HEK293T (cell line): ENCODE measurements around the gene DST.

Experiments used
- CTCF ChIA-PET: fragments of 350-600 bp; formaldehyde crosslinking; extraction: SDS; loops from one replicate; lab custom pipeline; 2021; ENCODE audit warnings: antibody characterized with exemption, inconsistent platforms; lab: Yijun Ruan, JAX
- POLR2A ChIA-PET: fragments of 350-600 bp; formaldehyde crosslinking; extraction: SDS; loops from one replicate; lab custom pipeline; 2020; ENCODE audit warnings: antibody characterized with exemption, inconsistent platforms; lab: Yijun Ruan, JAX
- DNase-seq: peaks from one replicate; pipeline ENCODE4 v3.0.0; 2012; ENCODE audit warnings: mixed read lengths; ENCODE audit errors: extremely low spot score
- ARNT ChIP-seq: fragments of 450-650 bp; IDR thresholded peaks from 2 replicates; pipeline ENCODE4 v1.6.1; 2017; ENCODE audit warnings: mild to moderate bottlenecking
- BHLHE40 ChIP-seq: fragments of 450-650 bp; IDR thresholded peaks from 2 replicates; pipeline ENCODE4 v1.6.1; 2016; ENCODE audit warnings: mild to moderate bottlenecking, moderate library complexity, borderline replicate concordance
- CTBP1 ChIP-seq: fragments of 450-650 bp; IDR thresholded peaks from 2 replicates; pipeline ENCODE4 v1.6.1; 2016; ENCODE audit warnings: borderline replicate concordance
- ELF4 ChIP-seq: fragments of 450-650 bp; IDR thresholded peaks from 2 replicates; pipeline ENCODE4 v1.6.1; 2017; ENCODE audit warnings: antibody characterized with exemption
- FOXA1 ChIP-seq: fragments of 450-650 bp; IDR thresholded peaks from 2 replicates; pipeline ENCODE4 v1.6.1; 2016; ENCODE audit warnings: mild to moderate bottlenecking
- FOXK2 ChIP-seq: fragments of 450-650 bp; IDR thresholded peaks from 2 replicates; pipeline ENCODE4 v1.6.1; 2016; ENCODE audit warnings: mild to moderate bottlenecking
- FOXM1 ChIP-seq: fragments of 450-650 bp; IDR thresholded peaks from 2 replicates; pipeline ENCODE4 v1.6.1; 2017; ENCODE audit warnings: mild to moderate bottlenecking, borderline replicate concordance
- HDGF ChIP-seq: fragments of 450-650 bp; IDR thresholded peaks from 2 replicates; pipeline ENCODE4 v1.6.1; 2017; ENCODE audit warnings: antibody characterized with exemption, borderline replicate concordance
- L3MBTL2 ChIP-seq: fragments of 450-650 bp; conservative IDR thresholded peaks from 2 replicates; pipeline ENCODE4 v1.6.1; 2016; ENCODE audit warnings: mild to moderate bottlenecking
- LEF1 ChIP-seq: fragments of 450-650 bp; IDR thresholded peaks from 2 replicates; pipeline ENCODE4 v1.6.1; 2017; ENCODE audit warnings: mild to moderate bottlenecking, borderline replicate concordance
- NFRKB ChIP-seq: fragments of 450-650 bp; IDR thresholded peaks from 2 replicates; pipeline ENCODE4 v1.6.1; 2016; ENCODE audit warnings: mild to moderate bottlenecking, moderate library complexity
- SP1 ChIP-seq: fragments of 450-650 bp; IDR thresholded peaks from 2 replicates; pipeline ENCODE4 v1.6.1; 2017
- SUZ12 ChIP-seq: fragments of 450-650 bp; IDR thresholded peaks from 2 replicates; pipeline ENCODE4 v1.6.1; 2016; ENCODE audit warnings: mild to moderate bottlenecking
- TARDBP ChIP-seq: fragments of 450-650 bp; IDR thresholded peaks from 2 replicates; pipeline ENCODE4 v1.6.1; 2016
- ZNF384 ChIP-seq: fragments of 450-650 bp; IDR thresholded peaks from 2 replicates; pipeline ENCODE4 v1.6.1; 2016
- TF ChIP-seq, protein P1 (sequence below): fragments of 450-650 bp; IDR thresholded peaks from 2 replicates; pipeline ENCODE4 v1.6.1; 2016

Gene DST

DNA sequence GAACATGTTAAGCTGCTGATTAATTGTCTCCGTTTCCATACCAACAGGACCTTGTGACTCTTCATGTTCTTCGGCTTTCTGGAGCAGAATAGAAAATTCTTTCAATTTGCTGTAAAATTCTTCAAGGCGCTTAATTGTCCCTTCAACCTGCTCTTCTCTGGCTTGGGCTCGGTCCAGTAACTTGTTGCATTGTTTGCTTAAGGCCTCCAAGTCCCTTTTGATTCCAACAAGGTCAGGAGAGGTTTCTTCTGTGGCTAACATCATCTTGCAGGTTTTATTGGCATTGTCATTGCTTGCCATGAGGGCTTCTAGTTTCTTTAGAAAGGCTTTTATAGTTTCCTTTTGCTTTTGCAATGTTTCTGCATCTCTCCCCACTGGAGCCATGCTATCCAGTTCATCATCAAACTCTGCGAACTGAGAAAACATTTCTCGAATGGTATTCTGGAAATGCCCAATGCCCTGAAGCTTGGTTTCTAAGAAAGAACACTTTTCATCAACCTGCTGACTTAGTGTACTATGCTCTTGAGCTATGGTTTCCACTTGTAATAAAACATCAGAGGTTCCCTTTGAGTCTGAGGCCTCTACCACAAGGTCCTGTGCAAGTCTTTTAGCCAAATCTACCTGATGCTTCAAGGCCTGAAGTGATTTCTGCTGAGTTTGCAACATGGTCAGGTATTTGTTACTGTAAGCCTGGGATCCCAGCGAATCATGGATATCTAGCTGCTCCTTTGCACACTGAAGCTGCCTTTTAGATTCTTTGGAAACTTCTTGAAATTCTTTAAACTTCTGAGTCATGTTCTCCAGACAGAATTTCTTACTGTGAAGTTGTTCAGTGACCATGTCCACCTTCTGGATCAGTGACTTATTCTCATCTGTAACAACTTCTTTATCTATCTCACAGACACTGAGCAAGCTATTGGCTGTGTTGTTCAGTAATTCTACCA, 90.2 kb downstream of the DST start:
- CTCF ChIA-PET = interaction anchor here (0.6 to 2.7 kb wide), 2 partner anchors 167 to 182 kb away, joined by 3 to 5 read pairs; no protein-coding TSS in a partner anchor
- DNase-seq = no peak
- POLR2A ChIA-PET = interaction anchor here (0.6 to 1.1 kb wide), 3 partner anchors 10 to 11 kb away, joined by 3 to 4 read pairs (median 3); no protein-coding TSS in a partner anchor
- TF ChIP-seq SUZ12 (no peak), BHLHE40 (no peak), ELF4 (no peak), SP1 (no peak), TARDBP (no peak), NFRKB (no peak), FOXA1 (no peak), L3MBTL2 (no peak), FOXK2 (no peak), LEF1 (no peak), HDGF (no peak), ZNF384 (no peak), CTBP1 (no peak), FOXM1 (no peak), ARNT (no peak)
- TF ChIP-seq, protein P1, sequence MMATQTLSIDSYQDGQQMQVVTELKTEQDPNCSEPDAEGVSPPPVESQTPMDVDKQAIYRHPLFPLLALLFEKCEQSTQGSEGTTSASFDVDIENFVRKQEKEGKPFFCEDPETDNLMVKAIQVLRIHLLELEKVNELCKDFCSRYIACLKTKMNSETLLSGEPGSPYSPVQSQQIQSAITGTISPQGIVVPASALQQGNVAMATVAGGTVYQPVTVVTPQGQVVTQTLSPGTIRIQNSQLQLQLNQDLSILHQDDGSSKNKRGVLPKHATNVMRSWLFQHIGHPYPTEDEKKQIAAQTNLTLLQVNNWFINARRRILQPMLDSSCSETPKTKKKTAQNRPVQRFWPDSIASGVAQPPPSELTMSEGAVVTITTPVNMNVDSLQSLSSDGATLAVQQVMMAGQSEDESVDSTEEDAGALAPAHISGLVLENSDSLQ = no peak

DNA sequence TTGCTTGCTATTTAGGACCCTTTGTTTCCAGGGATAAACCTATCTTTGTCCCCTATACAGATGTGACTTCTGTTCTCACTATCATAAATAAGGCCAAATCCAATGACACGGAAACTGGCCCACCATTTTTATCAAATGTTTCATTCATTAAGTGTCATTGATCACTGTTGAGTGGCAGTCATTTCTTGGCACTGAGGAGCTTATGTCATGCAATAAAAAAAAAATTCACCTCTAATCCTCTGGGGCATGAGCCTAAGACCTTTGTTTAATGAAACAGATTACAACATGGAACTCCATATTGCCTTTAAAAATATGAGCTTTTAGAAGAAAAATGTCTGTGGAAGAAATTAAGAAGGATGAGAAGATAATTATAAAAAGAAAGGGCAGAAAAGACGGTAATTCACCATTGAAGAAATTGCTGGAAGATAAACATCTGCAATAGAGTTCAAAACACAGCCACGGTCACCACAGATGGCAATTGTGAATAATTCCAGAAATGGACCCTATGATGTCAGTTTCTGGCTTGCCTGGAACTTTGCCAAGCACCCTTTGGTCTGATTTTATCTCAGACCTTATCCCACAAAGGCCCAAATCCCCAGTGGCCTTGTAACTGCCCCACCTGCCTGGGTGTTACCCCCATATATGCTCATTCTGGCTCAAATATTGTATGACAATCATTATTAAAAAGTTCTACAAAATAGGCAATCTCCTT, 91.1 kb downstream of the DST start:
- POLR2A ChIA-PET = interaction anchor here (0.6 to 1.1 kb wide), 2 partner anchors 9 to 10 kb away, joined by 3 to 4 read pairs; no protein-coding TSS in a partner anchor
- TF ChIP-seq, protein P1 = peak; percentile 85
- TF ChIP-seq TARDBP (no peak), CTBP1 (no peak)
- DNase-seq = no peak
- CTCF ChIA-PET = interaction anchor here (0.6 to 2.7 kb wide), 3 partner anchors 20 to 181 kb away, joined by 3 to 5 read pairs (median 3); no protein-coding TSS in a partner anchor

DNA sequence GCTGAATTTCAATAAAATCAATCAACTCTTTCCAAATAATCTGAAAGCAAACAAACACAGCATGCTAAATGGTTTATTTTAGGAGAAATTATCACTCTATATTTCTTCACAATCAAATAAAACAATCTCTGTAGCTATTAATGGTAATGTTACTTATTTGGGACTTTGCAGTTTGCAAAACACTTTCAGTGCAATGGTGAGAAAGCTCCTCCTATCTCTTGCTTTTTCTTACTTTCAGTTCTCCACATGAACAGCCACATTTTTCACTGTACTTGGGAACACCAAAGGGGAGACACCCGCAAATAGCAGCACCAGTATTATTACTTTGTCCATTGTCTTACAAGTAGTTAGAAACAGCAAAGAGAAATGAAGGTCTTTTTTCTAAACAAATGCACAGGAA, 92.4 kb downstream of the DST start:
- CTCF ChIA-PET = interaction anchor here (2.7 kb wide), 1 partner anchor 180 kb away, joined by 5 read pairs; no protein-coding TSS in a partner anchor
- POLR2A ChIA-PET = no interaction called here
- no peak for DNase-seq

DNA sequence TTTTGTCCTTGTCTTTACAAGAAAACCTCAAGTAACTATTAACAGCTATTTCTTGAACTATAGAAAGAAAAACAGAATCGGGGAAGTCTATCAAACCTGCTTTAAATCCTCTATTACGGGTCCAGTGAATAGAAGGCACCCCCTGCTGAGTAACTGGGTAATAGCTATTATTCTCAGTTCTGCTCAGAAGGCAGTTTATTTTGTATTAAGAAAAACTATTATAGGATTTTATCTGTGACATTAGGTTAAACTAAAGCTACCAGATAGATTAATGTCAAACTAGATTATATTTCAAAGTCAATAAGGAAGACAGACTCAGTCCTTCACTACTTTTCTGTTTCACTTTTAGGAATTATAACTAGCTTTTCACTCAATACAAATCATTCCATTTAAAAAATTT, 93.7 kb downstream of the DST start:
- ChIA-PET POLR2A (interaction anchor here (1.5 kb wide), 1 partner anchor 12 kb away, joined by 3 read pairs; no protein-coding TSS in a partner anchor), CTCF (interaction anchor here (0.5 to 1.5 kb wide), 5 partner anchors 21 to 179 kb away, joined by 3 to 7 read pairs (median 3); no protein-coding TSS in a partner anchor)
- no peak for DNase-seq
- no peak for TF ChIP-seq NFRKB

More for the DNA sequence above, 92.4 kb downstream of the DST start:
- TF ChIP-seq FOXA1 (no peak), FOXM1 (no peak), L3MBTL2 (no peak), LEF1 (no peak), SUZ12 (no peak), BHLHE40 (no peak), NFRKB (no peak), CTBP1 (no peak), TARDBP (no peak), ELF4 (no peak), SP1 (no peak), ZNF384 (no peak), FOXK2 (no peak), HDGF (no peak)
- TF ChIP-seq, protein P1 = no peak; the same call in 1 of the 2 replicates

DNA sequence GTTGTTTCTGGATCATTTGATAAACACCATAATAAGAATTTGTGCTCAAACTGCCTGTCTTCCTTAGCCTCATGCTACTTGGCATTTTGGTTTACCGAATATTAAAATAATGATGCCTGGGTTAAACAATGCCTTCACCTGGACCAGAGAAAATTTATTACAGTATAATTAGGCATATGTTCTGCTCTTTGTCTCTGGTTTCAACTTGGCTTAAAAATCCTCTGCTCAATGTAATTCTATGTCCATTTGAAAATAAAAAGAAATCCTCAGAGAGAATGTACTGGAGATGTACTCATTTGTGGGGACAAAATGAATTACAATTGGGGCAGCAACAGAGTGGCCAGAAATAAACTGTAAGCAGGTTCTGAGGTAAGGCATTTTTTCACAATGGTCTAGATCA, 95.0 kb downstream of the DST start:
- TF ChIP-seq SUZ12 (no peak), FOXA1 (no peak), LEF1 (no peak), L3MBTL2 (no peak), BHLHE40 (no peak), CTBP1 (no peak), HDGF (no peak), FOXK2 (no peak), SP1 (no peak), FOXM1 (no peak), ARNT (no peak), TARDBP (no peak), NFRKB (no peak), ZNF384 (no peak), ELF4 (no peak)
- TF ChIP-seq, protein P1 = no peak
- POLR2A ChIA-PET = no interaction called here
- CTCF ChIA-PET = interaction anchor here (0.6 to 1.5 kb wide), 3 partner anchors 23 to 33 kb away, joined by 3 to 7 read pairs (median 4); no protein-coding TSS in a partner anchor
- DNase-seq = no peak
